Ramos (cell line): ENCODE data around the gene PRAMEF10.
"Not testable (repeated sequence)": the region's sequence is repeated elsewhere in the genome, so short reads cannot be mapped to it uniquely, and the experiment has no call there.

ENCODE experiments used
- in situ Hi-C: fragments of 300-500 bp; cut with MboI; formaldehyde crosslinking; loops from one replicate; pipeline ENCODE4 v1.14.3; 2022; ENCODE audit warnings: low sequenced_read_pairs; ENCODE audit not compliant: unreplicated experiment

Gene PRAMEF10, protein sequence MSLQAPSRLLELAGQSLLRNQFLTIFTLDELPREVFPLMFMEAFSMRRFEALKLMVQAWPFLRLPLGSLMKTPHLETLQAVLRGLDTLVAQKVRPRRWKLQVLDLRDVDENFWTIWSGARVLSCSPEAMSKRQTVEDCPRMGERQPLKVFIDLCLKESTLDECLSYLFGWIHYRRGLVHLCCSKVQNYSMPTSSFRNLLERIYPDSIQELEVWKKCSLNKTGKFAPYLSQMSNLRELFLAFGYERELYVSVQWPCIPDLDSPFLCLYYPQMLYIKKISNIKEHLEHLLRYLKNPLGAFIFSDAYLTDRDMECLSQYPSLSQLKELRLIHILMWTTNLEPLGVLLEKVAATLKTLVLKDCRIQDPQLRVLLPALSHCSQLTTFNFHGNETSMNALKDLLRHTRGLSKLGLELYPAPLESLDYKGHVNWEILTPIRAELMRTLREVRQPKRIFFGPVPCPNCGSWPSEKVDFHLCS

DNA sequence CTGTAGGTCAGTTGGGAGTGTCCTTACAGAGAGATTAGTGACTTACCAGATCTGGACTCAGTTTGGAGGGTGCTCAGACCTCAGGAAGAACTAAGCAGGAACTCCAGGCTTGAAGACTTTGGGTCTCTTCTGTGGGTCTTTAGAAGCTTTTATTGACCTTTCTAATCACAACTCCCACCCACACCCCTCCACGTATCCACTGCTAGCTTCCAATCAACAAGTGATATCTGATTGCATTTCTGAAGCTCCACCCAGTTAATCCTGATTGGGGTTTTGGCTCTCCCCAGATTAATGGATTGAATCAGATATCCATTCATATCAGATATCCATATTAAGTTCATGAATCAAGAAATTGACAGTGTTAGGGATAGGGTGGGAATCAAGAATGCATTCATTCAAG, at the start of gene PRAMEF10:
Gene PRAMEF10, minus strand, starts transcription at position 101 of the 400 bp plus-strand sequence. CDS start 2,423 bp downstream, outside the sequence.
- in situ Hi-C loops, result not testable (repeated sequence)

DNA sequence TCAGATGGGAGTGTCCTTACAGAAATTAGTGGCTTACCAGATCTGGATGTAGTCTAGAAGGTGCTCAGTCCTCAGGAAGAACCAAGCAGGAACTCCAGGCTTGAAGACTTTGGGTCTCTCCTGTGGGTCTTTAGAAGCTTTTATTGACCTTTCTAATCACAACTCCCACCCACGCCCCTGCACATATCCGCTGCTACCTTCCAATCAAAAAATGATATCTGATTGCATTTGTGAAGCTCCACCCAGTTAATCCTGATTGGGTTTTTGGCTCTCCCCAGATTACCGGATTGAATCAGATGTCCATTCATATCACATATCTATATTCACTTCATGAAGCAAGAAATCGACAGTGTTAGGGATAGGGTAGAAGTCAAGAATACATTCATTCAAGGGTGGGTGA, 49.4 kb upstream of the PRAMEF10 start, which contains the start of gene PRAMEF6:
Gene PRAMEF6, minus strand, starts transcription at position 101 of the 400 bp plus-strand sequence. CDS start 5,062 bp downstream, outside the sequence.
- in situ Hi-C loops, result not testable (repeated sequence)

DNA sequence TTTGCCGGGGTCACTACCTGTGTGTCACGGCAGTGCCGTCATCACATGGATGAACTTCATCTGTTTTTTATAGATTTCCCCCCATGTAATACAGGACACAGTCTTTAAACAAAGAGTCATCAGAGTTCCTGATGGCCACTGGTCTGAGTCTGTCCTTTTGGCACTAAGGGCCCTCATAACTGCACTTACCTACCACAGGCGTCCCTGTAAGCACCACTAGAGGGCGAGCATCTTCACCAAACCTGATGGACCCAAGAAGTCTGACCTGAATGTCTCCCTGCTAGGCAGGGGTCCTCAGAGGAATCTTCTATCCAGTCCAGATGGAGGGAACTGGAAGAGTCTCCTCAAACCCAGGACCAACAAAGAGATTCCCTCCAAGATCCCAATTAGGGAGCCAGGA, 26.3 kb upstream of the PRAMEF10 start:
- in situ Hi-C loops, result not testable (repeated sequence)

GRCh38 chr1:12921749-12922148, 23.7 kb upstream of the PRAMEF10 start:
- in situ Hi-C loops, result not testable (repeated sequence)

DNA sequence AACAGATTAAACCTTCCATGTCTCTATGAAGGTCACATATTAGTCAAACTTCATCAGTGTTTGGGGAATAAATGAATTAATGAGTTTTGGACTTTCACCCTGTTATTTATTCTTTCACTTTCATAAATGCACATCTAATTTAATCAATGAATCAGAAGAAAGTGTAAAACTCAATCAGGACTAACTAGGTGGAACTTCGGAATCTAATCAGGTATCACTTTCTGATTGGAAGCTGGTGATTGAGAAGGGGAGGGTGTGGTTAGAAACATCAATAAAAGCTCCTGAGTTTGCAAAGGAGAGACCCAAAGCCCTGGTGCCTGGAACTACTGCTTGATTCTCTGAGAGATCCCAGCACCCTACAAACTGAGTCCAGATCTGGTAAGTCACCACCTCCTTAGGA, 18.2 kb upstream of the PRAMEF10 start, which contains the start of gene PRAMEF7:
Gene PRAMEF7, plus strand, starts transcription at position 301 of the 400 bp plus-strand sequence. CDS start 1,083 bp downstream, outside the sequence.
- in situ Hi-C loops, result not testable (repeated sequence)

- in situ Hi-C loops, result not testable (repeated sequence)
These were observed 5.9 kb upstream of the PRAMEF10 start for GRCh38 chr1:12903793-12904572.

GRCh38 chr1:12899186-12899585, 1.1 kb upstream of the PRAMEF10 start:
- in situ Hi-C loops, result not testable (repeated sequence)

- in situ Hi-C loops, result not testable (repeated sequence)
These were observed 12.0 kb downstream of the PRAMEF10 start, which contains the start of gene PRAMEF4 for GRCh38 chr1:12886101-12886500. Gene PRAMEF4, minus strand, starts transcription at chr1:12886201. Its CDS starts 2,807 bp downstream, at chr1:12883394.

- in situ Hi-C loops, result not testable (repeated sequence)
These were observed 19.6 kb downstream of the PRAMEF10 start for GRCh38 chr1:12878453-12878852.

DNA sequence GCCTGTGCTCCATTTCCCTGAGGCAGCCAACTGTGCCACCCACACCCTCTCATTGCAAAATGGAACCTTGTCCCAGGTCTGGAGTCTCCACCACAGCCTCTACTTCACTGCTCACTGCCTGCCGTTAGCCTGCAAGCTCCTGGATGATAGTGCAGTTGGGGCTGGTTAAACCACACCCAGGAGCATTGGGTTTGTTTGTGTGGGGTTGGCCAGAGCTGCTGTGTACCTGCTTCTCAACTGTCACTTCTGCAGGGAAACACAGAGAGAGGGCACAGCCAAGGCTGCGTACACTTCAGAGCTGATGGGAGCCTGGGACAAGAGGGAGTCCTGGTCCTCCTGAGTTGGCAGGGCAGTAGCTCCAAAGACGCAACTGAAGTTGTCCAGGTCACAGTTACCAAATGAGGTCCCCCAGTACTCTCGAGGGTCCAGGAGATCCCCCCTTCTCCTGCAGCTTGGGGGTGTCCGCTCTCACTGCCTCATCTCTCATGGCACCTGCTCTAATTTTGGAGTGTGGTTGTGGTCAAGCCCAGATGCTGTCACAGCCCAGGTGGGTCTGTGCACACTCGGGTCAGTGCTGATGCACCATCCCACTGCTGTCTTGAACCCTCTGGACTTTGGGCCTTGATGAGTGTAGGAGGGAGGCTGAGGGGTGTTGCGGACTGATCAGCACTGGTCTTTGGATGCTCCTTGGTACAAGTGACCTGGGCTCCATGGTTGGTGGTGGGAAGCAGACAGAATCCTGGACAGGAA, 34.8 kb downstream of the PRAMEF10 start:
- in situ Hi-C loops, result not testable (repeated sequence)

DNA sequence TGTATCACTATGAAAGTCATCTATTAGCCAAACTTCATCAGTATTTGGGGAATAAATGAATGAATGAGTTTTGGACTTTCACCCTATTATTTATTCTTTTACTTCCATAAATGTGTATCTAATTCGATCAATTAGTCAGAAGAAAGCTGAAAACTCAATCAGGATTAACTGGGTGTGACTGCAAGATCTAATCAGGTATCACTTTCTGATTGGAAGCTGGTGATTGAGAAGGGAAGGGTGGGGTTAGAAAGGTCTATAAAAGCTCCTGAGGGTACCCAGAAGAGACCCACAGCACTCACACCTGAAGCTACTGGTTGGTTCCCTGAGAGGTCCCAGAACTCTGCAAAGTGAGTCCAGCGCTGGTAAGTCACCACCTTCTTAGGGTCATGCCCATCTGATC, 41.3 kb downstream of the PRAMEF10 start, which contains the start of gene PRAMEF2:
Gene PRAMEF2, plus strand, starts transcription at position 301 of the 400 bp plus-strand sequence. CDS start 1,924 bp downstream, outside the sequence.
- in situ Hi-C loops, result not testable (repeated sequence)

DNA sequence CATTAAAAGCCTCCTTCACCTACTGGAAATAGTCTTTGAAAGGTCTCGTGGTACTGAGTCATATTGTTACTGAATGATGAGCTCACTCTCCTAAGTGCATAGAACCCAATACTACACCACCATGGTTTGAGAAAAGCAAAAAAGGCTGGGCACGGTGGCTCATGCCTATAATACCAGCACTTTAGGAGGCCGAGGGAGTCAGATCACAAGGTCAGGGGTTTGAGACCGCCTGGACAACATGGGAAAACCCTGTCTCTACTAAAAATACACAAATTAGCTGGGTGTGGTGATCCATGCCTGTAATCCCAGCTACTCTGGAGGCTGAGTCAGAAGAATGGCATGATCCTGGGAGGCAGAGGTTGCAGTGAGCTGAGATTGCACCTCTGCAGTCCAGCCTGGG, 46.3 kb downstream of the PRAMEF10 start:
- in situ Hi-C loops, result no loop called here

GRCh38 chr1:12848620-12849019, 49.5 kb downstream of the PRAMEF10 start, which contains the start of gene HNRNPCL1:
Gene HNRNPCL1, minus strand, starts transcription at chr1:12848720. Its CDS starts 431 bp downstream, at chr1:12848289.
- in situ Hi-C loops, result not testable (repeated sequence)
